ENCODE data around the gene ZFP36L1.

GRCh38 chr14:68772761-68773381 is 20.0 kb downstream of the ZFP36L1 start:
- no peak for TF ChIP-seq ZNF436 (CRISPR knock-in tag; IDR thresholded peaks at IDR 0.05)
- TF ChIP-seq, protein P1, sequence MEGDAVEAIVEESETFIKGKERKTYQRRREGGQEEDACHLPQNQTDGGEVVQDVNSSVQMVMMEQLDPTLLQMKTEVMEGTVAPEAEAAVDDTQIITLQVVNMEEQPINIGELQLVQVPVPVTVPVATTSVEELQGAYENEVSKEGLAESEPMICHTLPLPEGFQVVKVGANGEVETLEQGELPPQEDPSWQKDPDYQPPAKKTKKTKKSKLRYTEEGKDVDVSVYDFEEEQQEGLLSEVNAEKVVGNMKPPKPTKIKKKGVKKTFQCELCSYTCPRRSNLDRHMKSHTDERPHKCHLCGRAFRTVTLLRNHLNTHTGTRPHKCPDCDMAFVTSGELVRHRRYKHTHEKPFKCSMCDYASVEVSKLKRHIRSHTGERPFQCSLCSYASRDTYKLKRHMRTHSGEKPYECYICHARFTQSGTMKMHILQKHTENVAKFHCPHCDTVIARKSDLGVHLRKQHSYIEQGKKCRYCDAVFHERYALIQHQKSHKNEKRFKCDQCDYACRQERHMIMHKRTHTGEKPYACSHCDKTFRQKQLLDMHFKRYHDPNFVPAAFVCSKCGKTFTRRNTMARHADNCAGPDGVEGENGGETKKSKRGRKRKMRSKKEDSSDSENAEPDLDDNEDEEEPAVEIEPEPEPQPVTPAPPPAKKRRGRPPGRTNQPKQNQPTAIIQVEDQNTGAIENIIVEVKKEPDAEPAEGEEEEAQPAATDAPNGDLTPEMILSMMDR (IDR thresholded peaks at IDR 0.05 in 2 of 3, conservative IDR thresholded peaks at IDR 0.05 in 1 of 3; ENCODE audit: insufficient read depth in 2 of 3, low read depth in 1 of 3, low read length in 3 of 3), result no peak
